GM19099 (cell line): ENCODE results near the gene CZIB.
A peak's percentile ranks its signal among the peaks of the same experiment; 100 is the strongest.

Experiments used
- POLR2A ChIP-seq: IDR thresholded peaks from 3 replicates; pipeline ENCODE4 v1.6.1; 2011; ENCODE audit warnings: low read depth; ENCODE audit not compliant: insufficient read length; ENCODE audit errors: extremely low read depth

The CZIB gene

GRCh38 chr1:53250325-53250724 lies 29.9 kb upstream of the CZIB start:
- no peak for TF ChIP-seq POLR2A

DNA sequence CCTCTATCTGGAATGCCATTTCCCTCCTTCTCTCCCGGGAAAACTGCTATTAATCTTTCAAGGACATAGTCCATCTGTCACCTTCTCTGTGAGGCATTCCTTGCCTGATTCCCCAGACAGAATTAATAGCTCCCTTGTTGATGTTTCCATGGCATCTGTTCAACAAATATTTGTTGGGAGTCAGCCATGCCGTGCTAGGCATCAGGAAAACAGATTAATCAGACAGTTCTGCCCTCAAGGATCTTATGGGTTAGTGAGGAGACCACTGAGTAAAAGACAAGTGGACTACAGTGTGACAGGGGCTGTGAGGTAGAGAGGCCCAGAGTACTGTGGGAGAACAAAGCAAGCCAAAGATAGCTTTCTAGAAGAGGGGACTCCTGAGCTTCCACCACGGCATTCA lies 29.3 kb upstream of the CZIB start:
- no peak for TF ChIP-seq POLR2A

DNA sequence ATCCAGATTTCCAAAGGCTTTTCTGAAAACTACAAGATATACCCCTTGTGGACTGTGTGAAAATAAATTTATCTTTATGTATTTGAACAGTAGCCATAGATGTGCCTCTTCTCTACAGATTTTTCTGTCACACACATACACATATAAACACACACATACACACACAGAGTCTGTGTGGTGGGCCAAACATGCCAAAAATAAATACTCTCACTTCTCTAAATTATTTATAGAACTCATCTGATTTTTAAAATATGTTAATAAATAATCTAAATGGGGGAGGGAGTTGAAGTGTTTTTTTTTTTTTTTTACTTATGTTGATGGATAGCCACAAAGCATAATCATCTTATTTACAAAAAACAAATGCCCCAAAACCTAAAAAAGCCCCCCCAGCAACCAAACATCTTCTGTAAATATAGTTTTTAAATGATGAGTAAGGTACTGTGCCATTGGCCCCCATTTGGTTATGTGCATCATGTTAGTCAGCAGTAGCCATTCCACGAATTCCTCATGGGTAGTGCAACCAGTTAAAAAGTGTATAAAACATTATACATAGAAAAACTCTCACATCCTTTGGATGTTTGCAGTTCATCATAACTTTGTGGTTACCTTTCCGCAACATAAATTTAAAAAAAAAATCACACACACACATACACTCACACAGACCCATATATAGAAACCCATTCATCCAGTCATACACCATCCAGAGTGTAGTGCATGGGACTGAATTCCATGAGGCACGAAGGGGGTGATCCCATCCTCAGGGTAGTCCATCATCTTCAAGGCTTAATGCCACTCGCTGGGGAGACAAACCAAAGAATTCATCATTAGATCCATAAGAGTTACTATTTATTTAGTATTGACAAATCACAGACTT lies 26.1 kb upstream of the CZIB start:
- no peak for TF ChIP-seq POLR2A

- TF ChIP-seq POLR2A = no peak
These were observed 23.7 kb upstream of the CZIB start for GRCh38 chr1:53244141-53244540.

GRCh38 chr1:53242381-53242780 lies 21.9 kb upstream of the CZIB start:
- no peak for TF ChIP-seq POLR2A

DNA sequence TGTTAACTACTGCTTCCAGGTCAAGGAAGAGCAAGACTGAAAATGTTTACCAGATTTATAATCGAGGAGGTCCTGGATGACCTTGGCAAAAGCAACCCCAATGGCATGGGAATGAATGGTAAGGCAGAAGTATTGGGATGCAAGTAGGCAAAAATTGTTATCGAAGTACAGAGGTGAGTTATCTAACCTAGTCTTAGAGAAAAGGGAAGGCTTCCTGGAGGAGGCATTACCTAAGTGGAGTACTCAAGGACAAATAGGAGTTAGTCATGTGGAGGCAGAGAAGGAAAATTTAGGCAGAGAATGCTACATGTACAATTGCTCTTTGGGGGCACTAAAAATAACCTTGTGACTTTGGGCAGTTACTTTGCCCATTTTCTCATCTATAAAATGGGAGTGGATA lies 21.4 kb upstream of the CZIB start:
- no peak for TF ChIP-seq POLR2A

DNA sequence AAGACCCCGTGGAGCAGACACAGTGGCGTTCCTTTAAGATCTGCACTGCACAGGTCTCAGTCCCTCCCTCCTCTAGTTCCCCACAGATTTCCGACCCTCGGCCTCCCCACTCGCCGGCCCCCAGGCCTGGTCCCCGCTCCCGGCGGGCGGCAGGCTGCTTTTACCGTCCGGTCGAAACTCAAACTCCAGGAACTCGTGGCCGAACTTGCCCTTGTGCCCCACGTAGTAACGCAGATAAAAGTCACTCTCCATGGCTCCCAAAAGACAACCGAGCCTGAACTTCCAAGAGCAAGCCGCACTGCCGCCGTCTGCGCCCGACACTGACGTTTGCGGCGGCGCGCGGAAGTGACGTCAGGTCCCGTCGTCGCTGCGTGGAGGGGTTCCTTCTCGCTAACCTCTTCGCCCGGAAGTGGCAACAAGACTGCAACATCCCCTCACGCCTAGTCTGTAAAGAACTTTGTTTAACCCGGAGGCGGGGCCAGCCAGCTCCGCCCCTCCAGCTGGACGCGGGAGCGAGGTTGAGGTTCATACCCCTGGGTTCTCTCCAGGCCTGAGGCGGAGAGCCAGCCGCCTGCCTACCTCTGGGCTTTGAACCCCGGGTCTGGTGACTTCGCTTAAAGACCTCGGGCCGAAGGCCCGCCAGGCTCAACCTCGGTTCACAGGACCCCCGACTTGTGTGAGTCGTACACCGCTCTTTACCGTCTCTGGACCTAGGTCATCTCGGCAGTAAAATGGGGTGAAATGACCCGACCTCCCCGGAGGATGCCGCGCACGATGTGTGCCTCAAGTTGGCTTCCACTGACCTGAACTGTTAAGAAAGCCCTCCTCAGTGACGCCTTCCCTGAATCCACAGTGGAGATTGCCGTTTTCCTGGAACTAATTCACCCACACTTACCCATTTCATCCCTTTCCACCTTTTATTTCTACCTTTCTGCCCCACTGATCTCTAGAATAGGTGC lies 18.0 kb upstream of the CZIB start, which contains the start of gene MAGOH:
MAGOH (minus strand) TSS at position 322 of the 959 bp plus-strand sequence; CDS start at position 252, 70 bp downstream.
- peak; percentile 80 for TF ChIP-seq POLR2A

- TF ChIP-seq POLR2A = no peak
These were observed 17.2 kb upstream of the CZIB start for GRCh38 chr1:53237638-53238037.

DNA sequence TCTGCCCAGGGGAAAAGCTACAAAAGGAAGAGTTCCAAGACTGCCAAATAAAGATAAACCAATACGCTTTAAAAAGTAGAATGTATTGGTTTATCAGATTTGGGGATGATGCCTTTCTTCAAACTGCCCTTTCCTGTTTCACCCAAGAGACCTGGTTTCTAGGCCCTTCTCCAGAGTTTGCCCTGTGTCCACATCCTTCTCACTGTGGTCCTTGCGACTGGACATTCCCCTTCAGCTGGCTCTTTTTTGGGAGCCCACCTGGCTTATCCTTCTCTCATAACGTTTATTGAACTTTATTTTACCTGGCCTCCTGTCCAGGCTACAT lies 490 bp upstream of the CZIB start:
- no peak for TF ChIP-seq POLR2A

- no peak for TF ChIP-seq POLR2A
These were observed 723 bp downstream of the CZIB start for GRCh38 chr1:53219711-53220110.

DNA sequence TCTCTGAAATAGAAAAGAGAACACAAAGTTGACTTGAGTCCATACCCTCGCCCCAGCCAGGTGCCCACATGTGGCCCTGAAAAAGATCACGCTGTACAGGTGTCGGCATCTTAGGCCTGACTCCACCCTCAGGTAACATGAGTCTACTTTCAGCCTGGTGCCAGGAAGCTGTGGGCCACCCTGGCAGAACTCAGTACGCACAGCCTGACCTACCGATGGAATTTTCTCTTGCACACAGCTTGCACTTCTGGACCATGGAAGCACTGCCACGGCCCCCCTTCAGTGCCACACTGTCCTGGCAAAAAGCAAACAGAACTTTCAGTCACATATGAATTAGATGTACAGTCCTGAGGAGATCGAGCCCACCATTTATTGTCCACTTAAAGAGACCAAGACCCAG lies 2.2 kb downstream of the CZIB start:
- no peak for TF ChIP-seq POLR2A

GRCh38 chr1:53214376-53214940 lies 6.0 kb downstream of the CZIB start:
- TF ChIP-seq POLR2A = no peak

- TF ChIP-seq POLR2A = no peak
These were observed 9.5 kb downstream of the CZIB start for GRCh38 chr1:53210954-53211353.

DNA sequence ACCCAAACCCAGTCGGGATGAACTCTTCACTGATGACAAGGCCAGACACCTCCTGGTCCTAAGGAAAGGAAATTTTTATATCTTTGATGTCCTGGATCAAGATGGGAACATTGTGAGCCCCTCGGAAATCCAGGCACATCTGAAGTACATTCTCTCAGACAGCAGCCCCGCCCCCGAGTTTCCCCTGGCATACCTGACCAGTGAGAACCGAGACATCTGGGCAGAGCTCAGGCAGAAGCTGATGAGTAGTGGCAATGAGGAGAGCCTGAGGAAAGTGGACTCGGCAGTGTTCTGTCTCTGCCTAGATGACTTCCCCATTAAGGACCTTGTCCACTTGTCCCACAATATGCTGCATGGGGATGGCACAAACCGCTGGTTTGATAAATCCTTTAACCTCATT lies 10.1 kb downstream of the CZIB start:
- TF ChIP-seq POLR2A = no peak

DNA sequence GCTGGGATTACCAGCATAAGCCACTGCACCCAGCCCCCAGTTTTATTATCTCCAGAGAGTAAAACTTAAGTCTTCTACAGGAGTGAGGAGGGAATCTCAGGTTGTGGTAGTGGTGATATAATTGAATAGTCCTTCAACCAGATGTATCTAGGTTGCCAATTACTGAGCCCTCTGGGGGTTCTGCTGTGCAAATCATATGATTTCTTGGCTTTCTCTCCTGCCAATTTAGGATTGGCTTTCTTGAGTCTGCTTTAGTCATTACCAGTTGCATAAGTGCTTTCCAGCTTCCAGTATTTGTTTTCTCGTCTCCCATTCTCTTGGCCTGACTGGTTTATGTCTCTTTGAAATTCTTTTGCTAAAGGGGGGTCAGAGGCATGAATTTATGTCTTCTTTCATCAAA lies 12.7 kb downstream of the CZIB start:
- TF ChIP-seq POLR2A = no peak
